ENCODE measurements around the gene CACNA1C.

Gene CACNA1C

GRCh38 chr12:2378835-2379330, 326.1 kb downstream of the CACNA1C start:
- no peaks in the 10 kb centered on the region for H3K27me3 ChIP-seq (ENCODE audit: insufficient read depth, low read length)
- H2AFZ ChIP-seq (ENCODE audit: low read depth, low read length): no peak overlapping the region
- H3K36me3 ChIP-seq (ENCODE audit: insufficient read depth, low read length): no peaks in the 10 kb centered on the region
- H3K4me1 ChIP-seq (ENCODE audit: insufficient read depth, low read length): no peaks in the 10 kb centered on the region
- H3K4me3 ChIP-seq (ENCODE audit: low read length): no peak overlapping the region
- no peaks in the 10 kb centered on the region for H3K9me3 ChIP-seq (ENCODE audit: low read length)

DNA sequence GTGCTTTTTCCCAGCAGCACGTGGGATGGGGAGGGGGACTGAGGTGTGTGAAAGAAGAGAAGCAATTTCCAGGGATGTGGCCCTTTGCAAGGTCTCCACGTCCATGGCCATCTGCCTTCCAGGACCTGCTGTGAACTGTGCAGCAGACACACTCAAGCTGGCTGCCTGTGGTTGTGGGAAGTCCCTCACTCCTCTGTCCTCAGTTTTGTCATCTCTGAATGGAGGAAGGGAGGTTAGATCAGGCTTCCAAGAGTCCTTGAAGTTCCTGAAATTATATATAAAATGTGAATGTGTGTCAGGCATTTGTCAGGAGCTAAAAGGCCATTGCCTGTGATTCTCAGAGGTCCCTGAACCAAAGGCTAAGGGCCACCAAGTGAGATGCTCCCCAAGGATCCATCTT, 328.2 kb downstream of the CACNA1C start:
- Histone ChIP-seq H3K4me3 (ENCODE audit: low read length) (no peak overlapping the region), H3K9me3 (ENCODE audit: low read length) (no peaks in the 10 kb centered on the region), H3K4me1 (ENCODE audit: insufficient read depth, low read length) (no peaks in the 10 kb centered on the region), H2AFZ (ENCODE audit: low read depth, low read length) (no peak overlapping the region), H3K36me3 (ENCODE audit: insufficient read depth, low read length) (no peaks in the 10 kb centered on the region), H3K27me3 (ENCODE audit: insufficient read depth, low read length) (no peaks in the 10 kb centered on the region)

- H3K36me3 ChIP-seq (ENCODE audit: insufficient read depth, low read length): no peaks in the 10 kb centered on the region
- no peak overlapping the region for H3K4me3 ChIP-seq (ENCODE audit: low read length)
Observed at GRCh38 chr12:2382370-2383155, 329.8 kb downstream of the CACNA1C start.

GRCh38 chr12:2383325-2384028, 330.7 kb downstream of the CACNA1C start:
- Histone ChIP-seq H3K9me3 (ENCODE audit: low read length) (no peaks in the 10 kb centered on the region), H2AFZ (ENCODE audit: low read depth, low read length) (no peak overlapping the region), H3K4me3 (ENCODE audit: low read length) (no peak overlapping the region), H3K4me1 (ENCODE audit: insufficient read depth, low read length) (no peaks in the 10 kb centered on the region), H3K27me3 (ENCODE audit: insufficient read depth, low read length) (no peaks in the 10 kb centered on the region), H3K36me3 (ENCODE audit: insufficient read depth, low read length) (no peaks in the 10 kb centered on the region)

More at GRCh38 chr12:2382370-2383155, 329.8 kb downstream of the CACNA1C start:
- no peak overlapping the region for H2AFZ ChIP-seq (ENCODE audit: low read depth, low read length)
- no peaks in the 10 kb centered on the region for H3K27me3 ChIP-seq (ENCODE audit: insufficient read depth, low read length)
- H3K4me1 ChIP-seq (ENCODE audit: insufficient read depth, low read length): no peaks in the 10 kb centered on the region
- H3K9me3 ChIP-seq (ENCODE audit: low read length): no peaks in the 10 kb centered on the region

GRCh38 chr12:2384029-2384386, 331.2 kb downstream of the CACNA1C start:
- Histone ChIP-seq H3K4me3 (ENCODE audit: low read length) (no peak overlapping the region), H3K27me3 (ENCODE audit: insufficient read depth, low read length) (no peaks in the 10 kb centered on the region), H3K4me1 (ENCODE audit: insufficient read depth, low read length) (no peaks in the 10 kb centered on the region), H3K9me3 (ENCODE audit: low read length) (no peaks in the 10 kb centered on the region), H2AFZ (ENCODE audit: low read depth, low read length) (no peak overlapping the region), H3K36me3 (ENCODE audit: insufficient read depth, low read length) (no peaks in the 10 kb centered on the region)

DNA sequence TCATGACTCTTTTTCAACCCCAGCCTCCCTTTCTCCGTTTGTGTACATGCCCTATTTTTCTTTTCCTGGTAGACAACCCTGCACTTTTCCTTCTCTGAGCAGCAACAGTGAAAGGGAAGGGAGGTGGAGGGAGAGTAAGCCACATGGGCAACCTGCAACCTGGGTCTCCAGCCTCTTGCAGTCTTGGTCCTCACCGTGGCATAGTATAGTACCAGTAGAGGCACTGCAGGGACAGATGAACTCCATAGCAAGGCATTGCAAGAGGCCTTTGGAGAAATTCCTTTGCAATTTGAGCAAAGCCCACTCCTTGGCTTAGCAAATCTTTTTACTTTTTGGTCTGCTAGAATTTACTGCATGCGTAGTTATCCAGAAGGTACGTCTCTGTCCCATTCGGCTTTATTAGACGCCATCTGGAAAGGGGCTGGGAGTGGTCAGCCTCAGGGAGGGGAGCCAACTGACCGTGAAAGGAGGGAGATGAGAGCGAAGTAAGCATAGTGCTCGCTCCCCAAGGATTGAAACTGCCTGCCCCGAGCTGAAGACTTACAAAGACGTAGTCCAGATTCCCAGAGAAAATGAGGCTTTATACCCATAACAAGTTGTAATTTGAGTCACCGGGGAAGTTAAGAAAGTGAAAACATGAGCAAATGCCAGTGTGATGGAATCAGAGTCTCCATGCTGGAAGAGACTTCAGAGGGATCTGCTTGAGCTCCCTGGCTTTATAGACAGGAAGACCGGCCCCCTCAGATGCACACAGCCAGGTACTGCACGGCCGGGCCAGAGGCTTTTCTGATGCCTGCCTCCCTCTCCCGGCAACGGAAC, 332.0 kb downstream of the CACNA1C start:
- H2AFZ ChIP-seq (ENCODE audit: low read depth, low read length): no peak overlapping the region
- no peaks in the 10 kb centered on the region for H3K4me1 ChIP-seq (ENCODE audit: insufficient read depth, low read length)
- no peaks in the 10 kb centered on the region for H3K36me3 ChIP-seq (ENCODE audit: insufficient read depth, low read length)
- peaks cover 5% of the 10 kb centered on the region for H3K27me3 ChIP-seq (ENCODE audit: insufficient read depth, low read length)
- no peaks in the 10 kb centered on the region for H3K9me3 ChIP-seq (ENCODE audit: low read length)
- no peak overlapping the region for H3K4me3 ChIP-seq (ENCODE audit: low read length)

DNA sequence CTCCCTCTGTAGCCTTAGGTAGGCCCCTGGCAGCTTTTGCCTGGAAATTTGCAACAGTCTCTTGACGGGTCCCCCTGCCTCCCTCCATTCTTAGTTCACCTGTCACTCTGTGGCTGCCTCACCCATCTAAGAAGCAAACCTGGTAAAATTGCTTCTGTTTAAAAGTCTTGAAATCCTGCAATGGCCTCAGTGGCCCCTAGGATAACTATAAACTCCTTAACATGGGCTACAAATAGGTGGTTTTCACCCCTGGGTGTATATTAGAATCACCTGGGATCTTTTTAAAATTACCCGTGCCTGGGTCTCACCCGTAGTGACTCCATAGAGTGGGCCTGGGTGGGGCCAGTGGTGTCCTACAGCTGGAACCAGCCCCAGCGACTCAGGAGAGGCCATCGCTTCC, 332.7 kb downstream of the CACNA1C start:
- H3K9me3 ChIP-seq (ENCODE audit: low read length): no peaks in the 10 kb centered on the region
- no peak overlapping the region for H2AFZ ChIP-seq (ENCODE audit: low read depth, low read length)
- no peak overlapping the region for H3K4me3 ChIP-seq (ENCODE audit: low read length)
- H3K36me3 ChIP-seq (ENCODE audit: insufficient read depth, low read length): no peaks in the 10 kb centered on the region
- no peaks in the 10 kb centered on the region for H3K4me1 ChIP-seq (ENCODE audit: insufficient read depth, low read length)
- H3K27me3 ChIP-seq (ENCODE audit: insufficient read depth, low read length): peaks cover 5% of the 10 kb centered on the region

- Histone ChIP-seq H3K4me3 (ENCODE audit: low read length) (no peak overlapping the region), H3K4me1 (ENCODE audit: insufficient read depth, low read length) (no peaks in the 10 kb centered on the region), H3K36me3 (ENCODE audit: insufficient read depth, low read length) (no peaks in the 10 kb centered on the region), H3K9me3 (ENCODE audit: low read length) (no peaks in the 10 kb centered on the region), H2AFZ (ENCODE audit: low read depth, low read length) (no peak overlapping the region), H3K27me3 (ENCODE audit: insufficient read depth, low read length) (peaks cover 5% of the 10 kb centered on the region)
Observed at GRCh38 chr12:2386566-2386965, 333.8 kb downstream of the CACNA1C start.

GRCh38 chr12:2387103-2387834, 334.5 kb downstream of the CACNA1C start:
- Histone ChIP-seq H2AFZ (ENCODE audit: low read depth, low read length) (no peak overlapping the region), H3K4me3 (ENCODE audit: low read length) (no peak overlapping the region), H3K36me3 (ENCODE audit: insufficient read depth, low read length) (no peaks in the 10 kb centered on the region), H3K27me3 (ENCODE audit: insufficient read depth, low read length) (peaks cover 5% of the 10 kb centered on the region), H3K9me3 (ENCODE audit: low read length) (no peaks in the 10 kb centered on the region), H3K4me1 (ENCODE audit: insufficient read depth, low read length) (no peaks in the 10 kb centered on the region)

- H2AFZ ChIP-seq (ENCODE audit: low read depth, low read length): no peak overlapping the region
- no peak overlapping the region for H3K4me3 ChIP-seq (ENCODE audit: low read length)
- no peaks in the 10 kb centered on the region for H3K9me3 ChIP-seq (ENCODE audit: low read length)
- H3K36me3 ChIP-seq (ENCODE audit: insufficient read depth, low read length): no peaks in the 10 kb centered on the region
- peaks cover 5% of the 10 kb centered on the region for H3K27me3 ChIP-seq (ENCODE audit: insufficient read depth, low read length)
- no peaks in the 10 kb centered on the region for H3K4me1 ChIP-seq (ENCODE audit: insufficient read depth, low read length)
Observed at GRCh38 chr12:2389079-2389790, 336.4 kb downstream of the CACNA1C start.

DNA sequence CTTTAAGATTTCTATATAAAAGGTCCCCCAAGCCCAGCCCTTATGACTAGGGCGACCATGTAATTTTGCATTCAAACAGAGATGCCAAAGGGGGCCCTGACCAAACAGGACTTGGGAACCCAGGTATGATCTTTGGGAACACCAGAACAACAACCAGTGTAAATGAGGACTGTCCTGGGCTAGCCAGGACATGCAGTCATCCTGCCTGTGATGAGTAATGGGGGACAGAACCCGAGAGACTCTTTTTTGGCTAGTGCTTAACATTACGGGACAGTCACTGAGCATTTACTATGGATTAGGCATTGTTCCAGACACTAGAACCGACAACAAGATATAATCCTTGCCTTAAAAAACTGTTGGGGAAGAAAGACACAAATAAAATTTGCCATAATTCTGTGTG, 337.3 kb downstream of the CACNA1C start:
- no peak overlapping the region for H3K4me3 ChIP-seq (ENCODE audit: low read length)
- H2AFZ ChIP-seq (ENCODE audit: low read depth, low read length): no peak overlapping the region

GRCh38 chr12:2390850-2391390, 338.1 kb downstream of the CACNA1C start:
- H3K4me3 ChIP-seq (ENCODE audit: low read length): no peak overlapping the region
- H3K9me3 ChIP-seq (ENCODE audit: low read length): no peaks in the 10 kb centered on the region
- H2AFZ ChIP-seq (ENCODE audit: low read depth, low read length): no peak overlapping the region
- no peaks in the 10 kb centered on the region for H3K36me3 ChIP-seq (ENCODE audit: insufficient read depth, low read length)
- no peaks in the 10 kb centered on the region for H3K4me1 ChIP-seq (ENCODE audit: insufficient read depth, low read length)
- H3K27me3 ChIP-seq (ENCODE audit: insufficient read depth, low read length): peaks cover 5% of the 10 kb centered on the region

More for the DNA sequence above, 337.3 kb downstream of the CACNA1C start:
- Histone ChIP-seq H3K9me3 (ENCODE audit: low read length) (no peaks in the 10 kb centered on the region), H3K36me3 (ENCODE audit: insufficient read depth, low read length) (no peaks in the 10 kb centered on the region), H3K27me3 (ENCODE audit: insufficient read depth, low read length) (peaks cover 5% of the 10 kb centered on the region), H3K4me1 (ENCODE audit: insufficient read depth, low read length) (no peaks in the 10 kb centered on the region)

Data from neuron (in vitro differentiated cells).